ENCODE measurements around the gene GARIN5A.
A peak's percentile ranks its signal among the peaks of the same experiment; 100 is the strongest.

The GARIN5A gene

GRCh38 chr19:50432221-50433028 lies 44.2 kb downstream of the GARIN5A start, which contains the start of gene MYBPC2:
Gene MYBPC2, plus strand, starts transcription at chr19:50432892. Its CDS starts 62 bp downstream, at chr19:50432954.
- DNase-seq, result no peak

GRCh38 chr19:50431343-50432220 lies 45.1 kb downstream of the GARIN5A start:
- DNase-seq, result peak; percentile 66

DNA sequence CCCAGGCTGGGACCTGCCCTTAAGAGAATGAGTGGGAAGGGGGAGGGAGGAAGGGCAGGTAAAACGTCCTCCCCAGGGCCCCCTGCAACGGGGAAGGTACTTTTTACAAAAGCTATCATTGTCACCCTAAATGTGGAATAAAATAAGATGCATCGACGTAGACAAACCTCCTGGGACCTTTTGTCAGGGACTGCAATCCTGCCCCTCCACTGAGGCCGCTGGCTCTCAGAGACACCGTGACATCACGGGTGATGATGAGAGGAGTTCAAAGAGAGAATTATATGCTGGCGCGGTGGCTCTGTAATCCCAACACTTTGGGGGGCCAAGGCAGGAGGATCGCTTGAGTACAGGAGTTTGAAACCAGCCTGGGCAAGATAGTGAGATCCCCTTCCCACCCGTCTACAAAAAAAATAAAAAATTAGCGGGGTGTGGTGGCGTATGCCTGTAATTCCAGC lies 45.7 kb downstream of the GARIN5A start:
- no peak for DNase-seq

GRCh38 chr19:50428772-50429463 lies 47.7 kb downstream of the GARIN5A start:
- DNase-seq, result no peak

- DNase-seq, result no peak
These were observed 48.6 kb downstream of the GARIN5A start for GRCh38 chr19:50427997-50428425.

- DNase-seq, result no peak
These were observed 49.2 kb downstream of the GARIN5A start for GRCh38 chr19:50427318-50427925.

DNA sequence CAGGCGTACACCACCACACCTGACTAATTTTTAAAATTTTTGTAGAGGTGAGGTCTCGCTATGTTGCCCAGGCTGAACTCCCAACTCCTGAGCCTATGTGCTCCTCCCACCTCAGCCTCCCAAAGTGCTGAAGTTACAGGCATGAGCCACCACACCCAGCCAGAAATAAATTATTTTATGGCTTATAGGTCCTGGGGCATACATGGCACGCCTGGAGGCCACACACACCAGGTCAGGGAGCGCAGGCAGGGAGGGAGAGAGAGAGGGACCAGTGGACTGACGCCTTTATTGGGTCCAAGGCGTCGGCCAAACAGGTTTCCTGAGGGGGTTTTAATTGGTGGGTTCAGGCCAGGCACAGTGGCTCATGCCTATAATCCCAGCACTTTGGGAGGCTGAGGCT lies 51.1 kb downstream of the GARIN5A start:
- no peak for DNase-seq

GRCh38 chr19:50423279-50424113 lies 53.2 kb downstream of the GARIN5A start:
- DNase-seq, result no peak

DNA sequence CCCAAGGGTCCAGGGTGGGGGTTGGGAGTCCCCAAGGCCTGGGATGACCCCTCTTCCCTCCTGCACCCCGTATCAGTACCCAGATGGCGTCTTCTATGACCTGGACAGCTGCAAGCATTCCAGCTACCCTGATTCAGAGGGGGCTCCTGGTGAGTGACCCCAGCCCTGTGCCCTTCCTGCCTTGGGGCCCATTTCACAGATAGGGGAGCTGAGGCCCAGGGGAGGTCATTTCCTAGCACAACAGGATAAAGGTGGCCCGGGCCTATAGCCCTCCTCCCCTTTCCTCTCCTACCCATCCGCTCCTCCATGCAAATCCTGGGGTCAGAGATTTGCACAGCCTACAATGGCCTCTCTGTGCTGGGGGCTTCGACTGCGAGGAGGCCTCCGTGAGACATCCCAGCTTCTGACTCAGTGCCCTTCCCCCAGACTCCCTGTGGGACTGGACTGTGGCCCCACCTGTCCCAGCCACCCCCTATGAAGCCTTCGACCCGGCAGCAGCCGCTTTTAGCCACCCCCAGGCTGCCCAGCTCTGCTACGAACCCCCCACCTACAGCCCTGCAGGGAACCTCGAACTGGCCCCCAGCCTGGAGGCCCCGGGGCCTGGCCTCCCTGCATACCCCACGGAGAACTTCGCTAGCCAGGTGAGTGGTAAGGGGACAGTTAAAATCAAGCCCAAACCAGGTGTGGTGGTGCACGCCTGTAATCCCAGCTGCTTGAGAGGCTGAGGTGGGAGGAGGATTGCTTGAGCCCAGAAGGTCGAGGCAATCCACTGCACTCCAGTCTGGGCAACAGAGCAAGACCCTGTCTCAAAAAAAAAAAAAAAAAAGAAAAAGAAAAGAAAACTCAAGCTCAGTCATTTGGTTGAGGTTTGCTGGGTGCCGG lies 54.0 kb downstream of the GARIN5A start:
- DNase-seq, result no peak

- no peak for DNase-seq
These were observed 55.8 kb downstream of the GARIN5A start for GRCh38 chr19:50420808-50421207.

- no peak for DNase-seq
These were observed 56.5 kb downstream of the GARIN5A start for GRCh38 chr19:50420127-50420526.

DNA sequence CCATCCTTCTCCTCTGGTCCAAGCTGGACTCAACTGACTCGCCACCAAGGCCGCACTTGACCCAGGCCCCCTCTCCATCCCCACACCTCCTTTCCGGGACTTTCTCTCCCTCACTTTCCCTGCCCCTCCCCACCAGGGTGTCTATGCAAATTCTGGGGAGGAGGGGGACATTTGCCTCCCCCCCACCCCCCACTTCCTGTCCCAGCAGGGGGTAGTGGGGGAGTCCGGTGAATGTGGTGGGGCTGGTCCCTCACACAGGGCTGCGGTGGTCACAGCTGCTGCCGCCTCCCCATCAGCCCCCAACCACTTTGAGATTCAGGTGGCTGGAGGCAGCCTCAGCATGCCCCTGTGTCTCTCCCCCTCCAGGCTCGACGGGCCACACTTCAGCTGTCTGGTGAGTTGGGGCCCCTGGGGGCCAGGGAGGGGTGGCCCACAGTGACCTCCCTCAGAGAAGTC lies 57.0 kb downstream of the GARIN5A start:
- no peak for DNase-seq

DNA sequence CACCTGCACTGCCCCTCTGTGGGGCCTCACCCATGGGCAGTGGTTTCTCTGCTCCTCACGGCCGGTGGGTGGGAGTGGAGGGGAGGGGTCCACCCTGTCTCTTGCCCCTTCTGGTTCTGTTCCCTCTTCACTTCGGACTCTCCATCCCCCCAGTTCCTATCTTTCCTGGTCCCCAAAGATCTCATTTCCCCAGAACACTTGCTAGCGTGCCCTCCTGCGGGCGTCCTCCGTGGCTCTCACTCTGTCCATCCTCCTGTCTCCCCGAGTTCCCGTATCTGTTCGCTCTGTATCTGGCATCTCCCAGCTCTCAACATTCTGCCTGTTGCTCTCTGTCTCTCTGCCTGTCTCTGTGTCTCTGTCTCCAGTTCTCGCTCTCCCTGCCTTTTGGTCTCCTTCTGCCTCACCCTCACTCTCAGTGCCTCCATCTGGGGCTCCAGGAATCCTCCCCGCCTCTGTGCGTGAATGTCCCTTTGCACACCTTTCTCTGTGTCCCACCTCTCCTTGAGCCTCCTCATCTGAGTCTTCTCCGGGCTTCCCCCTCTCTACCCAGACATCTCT lies 57.5 kb downstream of the GARIN5A start:
- no peak for DNase-seq

DNA sequence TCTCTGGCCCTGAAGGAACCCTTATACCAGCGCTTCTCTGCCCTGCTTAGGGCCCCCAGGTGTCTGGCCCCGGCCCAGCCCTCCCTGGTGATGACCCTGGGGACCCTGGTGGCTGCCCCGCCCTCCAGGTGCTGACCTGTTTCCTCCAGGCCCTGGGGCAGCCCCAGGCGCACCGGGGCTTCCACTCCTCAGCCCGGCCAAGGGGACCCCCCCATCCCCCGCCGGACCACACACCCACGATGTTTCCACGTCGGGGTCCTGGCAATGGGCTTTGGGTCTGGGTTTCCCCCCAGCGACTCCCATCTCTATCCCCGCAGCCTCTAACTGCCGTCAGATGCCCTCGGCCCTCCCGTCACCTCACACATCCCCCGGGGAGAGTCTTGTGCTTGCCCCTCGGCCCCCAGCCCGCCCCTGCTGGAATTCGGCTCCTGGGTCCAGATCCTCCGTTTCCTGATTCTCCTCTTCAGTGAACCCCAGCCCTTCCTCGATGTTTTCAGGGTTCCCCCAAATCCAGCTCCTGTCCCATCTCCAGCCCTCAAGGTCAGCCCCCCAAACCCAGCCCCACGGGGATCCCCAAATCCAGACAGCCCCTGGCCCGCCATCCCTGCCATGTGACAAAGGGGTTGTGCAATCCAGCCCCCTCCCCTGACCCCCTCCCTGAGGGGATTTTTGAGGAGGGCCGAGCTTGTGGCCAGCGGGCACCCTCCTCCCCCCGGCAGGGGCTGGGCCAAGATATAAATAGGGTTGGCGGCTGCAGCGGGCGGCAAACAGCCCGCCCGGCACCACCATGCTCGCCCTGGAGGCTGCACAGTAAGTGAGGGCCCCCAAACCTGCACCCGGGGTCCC lies 58.2 kb downstream of the GARIN5A start, which contains the start of gene SPIB:
Gene SPIB (plus strand): TSS at position 763 of the 846 bp plus-strand sequence. CDS start 25 bp downstream, at position 788.
- no peak for DNase-seq

- no peak for DNase-seq
These were observed 59.3 kb downstream of the GARIN5A start for GRCh38 chr19:50417111-50418081.

All from NCI-H774 (cell line).